KG1 (cell line): ENCODE results near the gene CCNL1.
"Not testable (repeated sequence)": the region's sequence is repeated elsewhere in the genome, so short reads cannot be mapped to it uniquely, and the experiment has no call there.

Experiments used
- DNase-seq: peaks from one replicate; lab custom pipeline; 2025; lab: John Stamatoyannopoulos, UW

Gene CCNL1

DNA sequence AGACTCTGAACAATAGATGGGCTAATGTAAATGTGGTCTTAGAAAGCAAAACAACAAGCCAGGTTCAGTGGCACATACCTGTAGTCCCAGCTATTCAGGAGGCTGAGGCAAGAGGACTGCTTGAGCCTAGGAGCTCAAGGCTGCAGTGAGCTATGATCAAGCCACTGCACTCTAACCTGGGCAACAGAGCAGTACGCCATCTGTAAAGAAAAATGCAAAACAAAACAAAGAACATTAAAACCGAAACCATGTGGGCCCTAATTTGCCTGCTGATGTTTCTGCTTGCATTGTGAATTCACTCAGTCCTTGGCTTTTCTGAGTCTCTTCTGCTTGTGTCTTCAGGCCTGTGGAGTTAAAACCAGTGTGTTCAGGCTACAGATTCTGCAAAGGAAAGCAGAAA lies 56.7 kb downstream of the CCNL1 start:
- DNase-seq: no peak

DNA sequence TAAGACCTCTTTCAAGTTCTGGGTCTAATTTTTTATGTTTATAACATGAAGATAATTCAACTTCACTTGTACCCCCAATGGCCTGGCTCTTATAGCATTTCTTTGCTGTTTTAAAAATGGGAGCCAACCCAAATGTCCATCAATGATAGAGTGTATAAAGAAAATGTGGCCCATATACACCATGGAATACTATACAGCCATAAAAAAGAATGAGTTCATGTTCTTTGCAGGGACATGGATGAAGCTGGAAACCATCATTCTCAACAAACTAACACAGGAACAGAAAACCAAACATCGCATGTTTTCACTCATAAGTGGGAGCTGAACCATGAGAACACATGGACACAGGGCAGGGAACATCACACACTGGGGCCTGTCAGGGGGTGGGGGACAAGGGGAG lies 57.4 kb downstream of the CCNL1 start:
- DNase-seq: not testable (repeated sequence)

DNA sequence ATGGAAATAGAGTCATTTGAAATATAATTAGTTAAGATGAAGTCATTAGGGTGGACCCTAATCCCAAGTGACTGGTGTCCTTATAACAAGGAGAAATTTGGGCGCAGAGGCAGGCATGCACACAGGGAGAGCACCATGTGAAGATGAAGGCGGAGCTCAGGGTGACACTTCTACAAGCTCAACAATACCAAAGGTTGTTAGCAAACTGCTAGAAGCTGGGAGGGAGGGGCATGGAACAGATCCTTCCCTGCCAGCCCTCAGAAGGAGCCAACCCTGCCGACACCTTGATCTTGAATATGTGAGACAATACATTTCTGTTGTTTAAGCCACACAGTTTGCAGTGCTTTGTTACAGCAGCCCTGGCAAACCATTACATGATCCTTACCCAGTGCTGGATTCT lies 57.8 kb downstream of the CCNL1 start:
- no peak for DNase-seq

DNA sequence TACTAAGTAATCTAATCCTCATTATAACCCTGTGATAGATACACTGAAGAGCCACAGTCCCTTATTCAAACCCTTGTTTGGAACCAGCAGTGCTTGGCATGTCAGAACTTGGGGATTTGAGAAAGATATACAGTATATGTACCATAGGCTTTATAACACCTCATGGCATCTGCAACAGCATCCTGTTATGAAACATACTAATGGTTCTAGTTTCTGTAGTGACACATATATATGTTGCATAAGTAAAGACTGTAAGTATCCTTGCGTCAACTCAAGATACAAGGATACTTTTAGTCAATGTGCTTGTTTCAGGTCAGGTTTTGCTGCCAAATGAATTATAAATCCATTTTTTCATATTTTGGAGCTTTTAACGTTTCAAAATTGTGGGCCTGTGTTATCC lies 58.5 kb downstream of the CCNL1 start:
- no peak for DNase-seq

DNA sequence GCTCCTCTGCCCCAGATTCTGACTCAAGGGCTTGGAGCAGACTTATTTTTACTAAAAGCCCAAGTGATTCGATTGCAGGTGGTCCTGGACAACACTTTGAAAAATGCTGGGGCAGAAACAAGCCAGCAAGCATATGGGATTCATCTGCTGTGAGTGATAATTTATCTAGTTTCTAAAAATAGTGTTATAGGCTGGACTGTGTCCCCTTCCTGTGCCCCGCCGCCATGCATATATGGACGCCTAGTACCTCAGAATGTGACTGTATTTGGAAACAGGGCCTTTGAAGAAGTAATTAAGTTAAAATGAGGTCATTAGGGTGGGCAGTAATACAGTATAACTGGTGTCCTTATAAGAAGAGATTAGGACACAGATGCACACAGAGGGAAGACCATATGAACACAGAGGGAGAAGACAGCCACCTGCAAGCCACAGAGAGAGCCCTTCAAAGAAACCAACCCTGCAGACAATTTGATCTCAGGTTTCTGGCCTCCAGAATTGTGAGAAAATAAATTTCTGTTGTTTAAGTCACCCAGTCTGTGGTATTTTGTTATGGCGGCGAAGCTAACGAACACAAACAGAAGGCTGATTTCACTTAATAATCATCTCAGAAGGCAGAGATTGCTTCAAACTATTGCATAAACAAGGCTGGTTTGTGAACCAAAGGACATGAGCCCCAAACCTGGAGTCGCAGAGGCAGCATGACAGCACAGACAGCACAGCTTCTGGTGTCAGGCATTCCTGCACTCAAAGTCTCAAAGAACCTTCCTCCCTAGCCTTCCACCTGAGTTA lies 59.1 kb downstream of the CCNL1 start:
- no peak for DNase-seq

DNA sequence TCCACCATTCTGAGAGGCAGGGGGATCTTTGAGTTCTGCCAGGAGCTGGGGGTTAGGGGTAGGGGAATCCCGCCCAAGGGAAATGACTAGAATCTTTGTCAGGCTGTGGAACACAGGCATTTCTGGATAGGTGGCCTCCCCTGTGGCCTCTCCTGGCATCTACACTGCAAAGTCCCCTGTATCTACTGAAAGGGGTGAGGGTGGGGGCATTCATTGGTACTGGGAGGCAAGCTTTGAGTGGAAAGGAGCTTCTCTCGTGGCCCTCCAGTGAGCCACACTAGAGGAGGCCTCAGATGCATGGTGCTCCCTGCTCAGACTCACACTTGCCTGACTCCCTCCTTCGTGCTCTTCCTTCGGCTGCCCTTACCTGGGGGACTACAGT lies 59.9 kb downstream of the CCNL1 start:
- DNase-seq: no peak

DNA sequence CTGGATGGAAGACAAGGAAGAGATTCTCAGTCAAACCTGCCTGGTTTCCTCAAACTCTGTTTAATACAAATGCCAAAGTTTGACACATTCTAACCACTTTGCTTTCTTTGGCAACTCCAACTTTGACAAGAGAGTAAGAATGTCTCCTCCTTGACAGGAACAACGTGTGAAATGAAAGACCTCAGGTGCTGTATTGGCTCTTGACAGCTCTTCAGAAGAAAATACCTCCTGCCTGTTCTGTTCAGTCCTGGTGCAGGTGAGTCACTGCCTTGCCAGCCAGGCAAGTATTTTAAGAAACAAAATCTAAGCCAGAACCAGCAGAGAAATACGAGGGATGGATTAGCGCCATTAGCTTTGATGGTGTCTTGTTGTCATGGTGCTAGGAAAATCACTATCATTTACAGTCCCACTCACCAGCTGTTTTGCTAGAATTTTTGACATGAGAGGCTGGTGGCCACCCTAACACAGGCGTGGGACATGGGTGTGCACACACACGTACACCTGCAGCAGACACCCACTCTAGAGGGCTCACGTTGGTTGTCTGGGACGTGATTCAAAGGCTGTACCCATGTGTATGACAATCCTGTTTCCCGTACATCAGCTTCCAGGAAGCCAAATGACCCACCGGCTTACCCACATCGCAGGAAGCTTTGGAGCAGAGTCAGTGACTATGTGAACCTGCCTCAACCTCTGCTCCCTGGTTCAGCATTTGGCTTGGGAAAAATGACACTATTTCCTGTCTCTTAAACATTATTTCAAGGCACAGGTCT lies 60.4 kb downstream of the CCNL1 start:
- no peak for DNase-seq

DNA sequence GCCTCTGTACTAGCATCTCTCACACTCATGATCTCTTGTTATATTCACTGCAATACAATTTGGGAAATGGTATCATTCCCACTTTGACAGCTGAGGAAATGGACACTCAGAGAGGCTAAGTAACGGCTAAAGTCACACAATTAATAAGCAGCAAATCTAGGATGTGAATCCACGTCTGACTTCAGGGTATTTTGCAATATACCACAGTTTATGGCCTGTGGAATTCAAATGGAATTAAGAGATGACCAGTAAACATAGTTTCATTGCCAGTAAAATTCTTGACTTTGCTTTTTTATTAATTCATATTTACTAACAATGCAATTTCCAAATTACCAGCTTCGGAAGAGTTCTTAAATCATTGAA lies 61.1 kb downstream of the CCNL1 start:
- no peak for DNase-seq

DNA sequence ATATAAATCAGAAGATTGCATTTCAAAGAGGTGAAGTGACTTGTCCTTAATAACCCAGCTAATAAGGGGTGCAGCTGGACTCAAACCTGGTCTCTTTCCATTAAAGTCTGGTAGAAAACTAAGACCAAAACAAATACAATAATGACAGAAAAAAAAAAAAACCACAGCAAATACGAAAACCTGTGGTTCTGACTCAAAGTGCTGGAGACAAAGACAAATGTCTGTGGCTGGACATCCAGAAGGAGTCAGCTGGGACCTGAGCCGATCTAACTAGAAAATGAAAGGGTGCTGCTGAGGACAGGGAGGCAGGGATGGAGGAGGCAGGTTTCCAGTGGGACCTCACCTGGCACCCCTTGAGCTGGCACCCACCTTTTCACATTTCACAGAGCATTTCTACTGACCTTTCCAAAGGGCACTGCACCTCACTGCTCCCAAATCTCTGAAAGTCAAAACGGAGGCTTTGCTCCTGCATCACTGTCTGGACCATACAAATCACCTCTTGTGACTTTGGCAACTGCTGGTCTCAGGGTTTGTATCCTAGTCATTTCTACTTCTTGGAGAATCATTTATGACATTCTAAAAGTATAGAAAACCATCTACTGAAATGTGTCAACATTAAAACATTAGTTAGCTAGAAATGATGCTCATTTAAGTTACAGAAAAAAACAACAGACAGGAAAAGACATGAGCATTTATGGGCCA lies 61.7 kb downstream of the CCNL1 start:
- no peak for DNase-seq
